HG03139 (cell line): ENCODE data around the gene HIGD1A.

Source experiments
- ATAC-seq: cut with Tn5 transposase; IDR thresholded peaks from one replicate; pipeline ENCODE4 v1.9.1; 2021; ENCODE audit not compliant: unreplicated experiment

Gene HIGD1A

DNA sequence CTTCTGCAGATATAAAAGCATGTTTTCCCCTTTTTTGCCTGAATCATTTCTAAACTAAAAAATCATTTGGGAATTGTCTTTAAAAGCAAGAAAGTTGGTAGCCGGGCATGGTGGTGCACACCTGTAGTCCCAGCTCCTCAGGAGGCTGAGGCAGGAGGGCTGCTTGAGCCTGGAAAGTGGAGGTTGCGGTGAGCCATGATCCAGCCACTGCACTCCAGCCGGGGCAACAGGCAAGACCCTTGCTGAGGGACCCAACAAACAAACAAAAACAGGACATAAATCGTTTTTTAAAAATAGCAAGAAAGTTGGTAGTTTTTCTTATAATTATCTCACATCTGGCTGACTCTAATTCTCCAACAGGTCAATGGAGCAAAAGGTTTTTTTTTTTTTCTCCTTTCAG is 2.5 kb downstream of the HIGD1A start:
- no peak for ATAC-seq

DNA sequence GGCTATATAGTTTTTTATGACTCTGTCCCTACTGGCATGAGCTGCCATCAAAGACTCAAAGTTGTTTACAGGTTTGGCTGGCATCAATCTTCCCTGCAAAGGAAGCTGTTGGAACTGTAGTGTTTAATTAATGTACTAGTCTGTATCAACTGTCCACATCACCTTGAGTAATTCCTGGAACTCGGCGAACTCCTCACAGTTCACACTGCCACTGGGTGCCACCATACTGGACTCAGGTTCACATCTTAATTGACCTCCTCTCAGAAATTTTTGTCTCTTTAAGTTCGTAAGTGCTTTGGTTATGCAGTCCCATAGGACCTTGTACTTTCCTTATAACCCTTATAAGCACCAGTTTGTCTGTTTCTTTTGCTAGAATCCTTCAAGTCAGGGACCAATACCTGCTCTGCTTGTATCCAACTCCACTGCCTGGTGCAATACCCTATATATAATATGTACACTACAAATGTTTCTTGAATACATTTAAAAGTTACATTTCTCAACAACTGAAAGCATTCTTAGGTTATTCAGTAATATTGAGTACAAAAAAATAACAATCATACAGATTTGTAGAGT is 3.2 kb downstream of the HIGD1A start:
- ATAC-seq, result no peak

DNA sequence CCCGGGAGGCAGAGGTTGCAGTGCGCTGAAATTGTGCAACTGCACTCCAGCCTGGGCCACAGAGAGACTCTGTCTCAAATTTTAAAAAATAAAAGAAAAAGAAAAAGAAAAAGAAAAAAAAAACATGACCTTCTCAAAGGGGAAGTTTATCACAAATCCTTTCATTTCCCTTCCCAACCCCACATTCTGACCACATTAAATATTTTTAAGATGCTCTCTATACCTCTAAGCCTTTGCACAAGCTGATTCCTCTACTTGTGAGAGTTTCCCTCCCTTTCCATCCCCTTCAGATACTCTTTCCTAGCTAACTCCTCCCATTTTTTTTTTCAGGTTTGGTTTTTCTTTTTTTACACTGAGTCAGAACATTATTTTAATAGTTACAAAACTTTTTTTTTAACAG is 4.0 kb downstream of the HIGD1A start:
- ATAC-seq, result no peak

DNA sequence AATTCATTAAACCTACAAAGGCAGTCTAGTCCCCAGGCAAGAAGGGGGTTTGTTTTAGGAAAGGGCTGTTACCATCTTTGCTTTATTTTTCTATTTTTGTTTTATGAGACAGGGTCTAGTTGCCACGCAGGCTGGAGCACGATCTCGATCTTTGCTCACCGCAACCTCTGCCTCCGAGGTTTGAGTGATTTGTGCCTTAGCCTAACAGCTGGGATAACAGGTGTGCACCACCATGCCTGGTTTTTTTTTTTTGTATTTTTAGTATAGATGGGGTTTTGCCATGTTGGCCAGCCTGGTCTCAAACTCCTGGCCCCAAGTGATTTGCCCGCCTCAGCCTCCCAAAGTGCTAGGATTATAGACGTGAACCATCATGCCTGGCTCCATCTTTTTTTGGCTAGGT is 4.9 kb downstream of the HIGD1A start:
- ATAC-seq, result no peak

DNA sequence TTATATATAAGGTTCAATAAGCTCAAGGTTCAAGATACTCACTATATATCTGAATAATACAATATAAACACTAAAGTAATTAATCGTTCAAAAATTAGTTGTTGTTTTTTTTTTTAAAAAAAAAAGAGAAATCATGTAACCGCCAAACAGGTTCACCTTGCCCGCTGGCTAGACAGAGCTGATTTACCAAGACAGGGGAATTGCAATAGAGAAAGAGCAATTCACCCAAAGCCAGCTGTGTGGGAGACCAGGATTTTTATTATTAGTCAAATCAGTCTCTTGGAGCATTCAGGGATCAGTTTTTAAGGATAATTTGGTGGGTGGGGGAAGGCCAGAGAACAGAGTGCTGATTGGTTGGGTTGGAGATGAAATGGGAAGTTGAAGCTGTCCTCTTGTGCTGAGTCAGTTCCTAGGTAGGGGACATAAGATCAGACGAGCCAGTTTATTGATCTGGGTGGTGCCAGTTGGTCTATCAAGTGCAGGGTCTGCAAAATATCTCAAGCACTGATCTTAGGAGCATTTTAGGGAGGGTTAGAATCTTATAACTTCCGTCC is 7.9 kb downstream of the HIGD1A start:
- ATAC-seq, result no peak

DNA sequence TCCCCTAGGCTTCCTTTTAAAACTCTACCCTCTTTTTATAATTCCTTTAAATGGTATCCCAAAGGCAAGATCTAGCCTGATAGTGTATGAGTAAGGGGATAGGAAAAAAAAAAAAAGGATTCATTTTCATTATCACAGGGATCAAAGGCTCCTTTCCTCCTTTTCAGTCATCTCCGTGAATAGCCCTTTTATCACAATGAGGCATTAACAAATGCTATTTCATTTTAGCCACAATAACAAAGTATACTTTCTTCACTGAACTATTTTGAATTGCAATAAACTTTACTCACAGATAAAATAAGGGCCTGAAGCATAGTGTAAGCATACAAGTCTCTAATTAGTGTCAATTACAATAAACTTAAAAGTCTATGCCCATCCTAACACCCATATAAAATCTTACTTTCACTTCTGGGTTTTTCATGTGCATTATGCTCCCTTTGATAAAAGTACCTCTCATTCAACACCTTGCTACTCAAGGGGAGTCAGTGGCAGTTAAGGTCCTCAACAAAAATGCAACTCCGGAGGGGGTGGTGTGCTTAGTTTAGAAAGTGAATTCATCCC is 8.6 kb downstream of the HIGD1A start:
- ATAC-seq, result no peak

DNA sequence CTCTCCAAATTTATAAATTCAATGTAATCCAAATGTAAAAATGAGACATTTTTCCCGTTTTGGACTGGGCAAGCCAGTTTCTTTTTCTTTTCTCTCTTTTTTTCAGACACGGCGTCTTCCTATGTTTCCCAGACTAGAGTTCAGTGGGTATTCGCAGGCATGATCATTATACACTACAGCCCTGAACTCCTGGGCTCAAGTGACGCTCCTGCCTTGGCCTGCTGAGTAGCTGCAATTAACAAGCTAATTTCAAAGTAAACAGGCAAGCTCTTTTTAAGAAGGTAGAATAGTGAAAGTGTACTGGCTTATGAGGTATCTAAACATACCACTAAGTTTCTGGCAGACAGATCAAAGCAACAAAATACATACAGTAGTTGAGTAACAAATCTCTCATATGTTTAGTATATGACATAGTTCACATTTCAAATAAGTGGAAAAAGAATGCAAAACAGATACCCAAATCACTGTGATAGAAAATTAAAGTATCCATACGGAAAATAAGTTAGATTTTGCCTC is 13.5 kb downstream of the HIGD1A start:
- ATAC-seq, result no peak

DNA sequence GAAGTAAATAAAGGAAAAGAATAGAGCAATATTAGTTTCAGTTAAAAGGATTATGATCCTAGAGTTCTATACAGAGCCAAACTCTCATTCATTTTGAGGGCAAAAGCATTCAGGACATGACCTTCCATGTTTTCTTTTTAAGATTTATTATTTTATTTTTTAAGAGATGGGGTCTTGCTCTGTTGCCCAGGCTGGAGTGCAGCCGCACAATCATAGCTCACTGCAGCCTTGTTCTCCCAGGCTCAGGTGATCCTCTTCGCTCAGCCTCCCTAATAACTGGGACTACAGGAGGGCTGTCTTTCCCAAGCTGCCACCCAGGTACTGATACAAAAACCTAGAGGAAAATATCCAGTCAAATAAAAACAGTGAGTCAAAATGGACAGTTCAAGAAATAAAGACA is 17.7 kb downstream of the HIGD1A start:
- no peak for ATAC-seq

DNA sequence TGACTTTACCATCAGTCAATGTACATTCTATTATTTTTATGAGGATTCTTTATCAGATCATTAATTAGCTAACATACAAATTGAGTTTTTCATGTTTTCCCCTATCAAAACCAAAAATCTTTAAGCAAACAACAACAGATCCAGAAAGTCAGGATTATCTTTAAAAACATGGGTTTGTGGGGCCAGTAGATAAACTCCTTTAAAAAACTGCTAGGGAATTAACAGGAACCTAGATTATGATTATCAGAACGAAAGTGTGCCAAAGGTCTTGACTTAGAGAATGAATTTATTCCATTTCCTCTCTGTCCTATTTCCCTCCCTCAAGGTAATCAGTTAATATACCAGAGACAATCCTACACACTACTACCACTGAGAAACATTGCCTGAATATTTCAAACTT is 18.1 kb downstream of the HIGD1A start:
- no peak for ATAC-seq

DNA sequence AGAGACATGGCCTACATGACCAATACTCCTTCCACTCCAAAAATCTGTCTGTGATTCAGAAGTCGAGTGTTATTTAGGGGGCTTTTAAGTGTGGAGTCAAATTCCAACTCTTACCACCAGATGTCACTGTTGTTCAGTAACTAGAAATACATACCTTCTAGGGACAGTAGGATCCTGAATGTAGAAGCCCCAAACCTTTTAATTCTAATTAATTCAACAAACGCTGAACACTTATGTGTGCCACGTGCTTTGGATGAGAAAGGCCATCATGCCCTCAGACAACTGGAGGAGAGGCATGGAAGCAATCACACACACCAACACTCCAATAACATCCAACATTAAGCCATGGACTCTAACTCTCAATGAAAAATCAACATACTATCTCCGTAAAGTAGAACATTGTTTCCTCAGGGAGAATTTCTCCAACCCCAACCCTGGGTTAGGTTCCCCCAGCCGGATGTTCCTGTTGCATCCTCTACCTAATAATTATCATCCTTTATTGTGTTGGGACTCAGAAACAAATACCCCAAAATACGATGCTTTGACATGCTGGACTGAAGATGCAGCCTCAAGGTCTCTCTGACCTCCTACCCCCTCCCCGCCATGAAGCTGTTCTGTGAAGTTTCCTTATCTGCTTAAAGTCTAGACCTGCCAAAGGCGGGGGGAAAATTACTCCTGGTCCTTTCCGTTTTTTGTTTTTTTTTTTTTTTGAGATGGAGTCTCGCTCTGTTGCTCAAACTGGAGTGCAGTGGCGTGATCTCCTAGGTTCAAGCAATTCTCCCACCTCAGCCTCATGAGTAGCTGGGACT is 23.2 kb downstream of the HIGD1A start:
- ATAC-seq, result no peak

DNA sequence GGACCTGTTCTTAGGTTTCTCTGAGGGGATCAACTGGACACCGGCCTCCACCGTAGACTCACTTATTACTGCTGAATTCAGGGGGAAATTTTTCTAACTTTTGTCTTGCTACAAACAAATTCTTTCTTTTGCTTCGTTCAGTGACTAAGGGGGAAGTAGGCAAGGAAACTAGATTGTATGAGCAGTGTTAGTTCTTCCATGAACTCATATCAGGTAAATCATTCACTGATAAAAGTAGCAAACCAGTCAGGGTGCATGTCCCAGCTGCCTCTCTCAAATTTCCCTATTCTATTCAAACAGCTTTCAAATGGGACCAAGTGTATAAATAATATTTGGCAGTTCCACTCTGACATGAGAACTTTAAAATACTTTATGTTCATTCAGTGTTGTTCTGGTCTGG is 23.9 kb downstream of the HIGD1A start:
- ATAC-seq, result no peak

DNA sequence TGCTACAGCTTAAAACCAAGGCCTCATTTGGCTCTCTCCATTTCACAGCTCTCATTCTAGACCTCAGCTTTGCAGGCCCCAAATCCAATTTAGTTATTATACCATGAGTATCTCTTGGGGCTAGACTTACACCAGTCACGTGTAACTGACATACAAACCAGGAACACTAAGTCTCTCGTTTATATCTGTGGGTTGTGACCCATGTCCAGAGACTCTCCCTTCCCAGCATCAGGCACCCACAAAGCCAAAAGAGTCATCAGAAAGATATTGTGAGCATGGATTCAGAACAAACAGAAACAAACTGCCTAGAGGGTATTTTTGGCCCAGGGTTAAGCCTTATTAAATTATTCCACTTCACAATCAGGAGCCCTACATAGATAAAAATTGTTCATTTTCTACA is 25.6 kb downstream of the HIGD1A start:
- no peak for ATAC-seq

DNA sequence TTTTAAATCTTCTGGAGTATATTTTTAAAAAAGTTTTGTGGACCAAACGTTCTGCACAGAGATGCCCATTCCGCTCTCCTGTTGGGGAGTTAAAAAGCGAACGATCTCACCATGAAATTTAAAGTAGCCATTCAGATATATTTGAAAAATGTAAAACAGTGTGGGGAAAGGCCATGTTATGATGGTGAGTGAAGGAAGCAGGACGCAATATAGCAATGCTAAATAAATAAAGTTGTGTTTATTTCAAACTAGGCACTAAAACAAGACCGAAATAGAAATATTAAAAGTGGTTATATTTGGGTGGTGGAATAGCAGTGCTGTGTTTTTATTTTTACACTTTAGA is 30.9 kb downstream of the HIGD1A start:
- ATAC-seq, result peak; percentile 4

DNA sequence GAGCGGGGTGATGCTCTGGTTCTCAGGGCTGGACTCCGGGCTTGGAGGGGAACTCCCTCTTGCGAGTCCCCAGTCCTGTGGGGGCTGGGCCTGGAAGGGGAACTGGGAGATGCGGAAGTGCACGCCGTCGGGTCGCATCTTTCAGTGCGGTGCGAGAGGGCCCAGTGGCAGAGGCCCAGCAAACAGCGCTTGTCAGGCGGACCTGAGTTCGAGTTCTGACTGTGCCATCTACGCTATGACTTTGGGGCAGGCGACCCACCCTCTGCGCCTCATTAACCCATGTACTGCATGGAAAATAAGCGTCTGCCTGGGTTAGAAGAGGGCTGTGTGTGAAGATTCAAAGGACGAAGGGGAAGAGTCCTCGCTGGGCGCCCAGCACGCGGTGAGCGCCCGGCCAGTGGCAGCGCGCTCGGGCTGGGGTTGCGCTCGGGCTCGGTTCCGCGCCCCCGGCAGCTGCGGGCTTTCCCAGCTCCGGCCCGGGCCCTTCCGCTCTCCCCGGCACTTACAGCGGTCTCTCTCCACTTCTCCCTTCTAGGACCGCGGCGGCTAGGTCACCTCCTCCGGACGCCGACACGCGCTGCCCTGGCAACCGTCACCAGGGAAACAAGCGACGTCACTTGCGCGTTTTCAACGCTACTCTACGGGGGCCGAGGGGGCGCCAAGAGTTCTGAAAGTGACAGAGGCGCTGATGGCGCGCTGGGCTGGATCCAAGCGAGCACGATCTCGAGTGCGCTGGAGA is 31.5 kb downstream of the HIGD1A start, which contains the start of gene CCDC13:
Gene CCDC13 (minus strand): TSS at position 584 of the 739 bp plus-strand sequence. CDS start 14,908 bp downstream, outside the sequence.
- ATAC-seq, result peak; percentile 97

DNA sequence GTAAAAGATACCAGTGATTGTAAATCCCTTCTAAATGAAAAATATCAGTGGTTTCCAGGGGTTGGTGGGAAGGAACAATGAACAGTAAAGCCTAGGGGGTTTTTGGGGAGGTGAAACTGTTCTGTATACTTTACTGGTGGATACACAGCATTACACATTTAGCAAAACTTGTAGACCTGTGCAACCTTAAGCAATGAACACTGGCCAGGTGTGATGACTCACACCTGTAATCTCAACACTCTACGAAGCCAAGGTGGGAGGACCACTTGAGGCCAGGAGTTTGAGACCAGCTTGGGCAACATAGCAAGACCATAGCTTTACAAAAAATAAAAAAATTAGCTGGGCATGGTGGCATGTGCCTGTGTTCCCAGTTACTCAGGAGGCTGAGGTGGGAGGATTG is 33.0 kb downstream of the HIGD1A start:
- ATAC-seq, result no peak

DNA sequence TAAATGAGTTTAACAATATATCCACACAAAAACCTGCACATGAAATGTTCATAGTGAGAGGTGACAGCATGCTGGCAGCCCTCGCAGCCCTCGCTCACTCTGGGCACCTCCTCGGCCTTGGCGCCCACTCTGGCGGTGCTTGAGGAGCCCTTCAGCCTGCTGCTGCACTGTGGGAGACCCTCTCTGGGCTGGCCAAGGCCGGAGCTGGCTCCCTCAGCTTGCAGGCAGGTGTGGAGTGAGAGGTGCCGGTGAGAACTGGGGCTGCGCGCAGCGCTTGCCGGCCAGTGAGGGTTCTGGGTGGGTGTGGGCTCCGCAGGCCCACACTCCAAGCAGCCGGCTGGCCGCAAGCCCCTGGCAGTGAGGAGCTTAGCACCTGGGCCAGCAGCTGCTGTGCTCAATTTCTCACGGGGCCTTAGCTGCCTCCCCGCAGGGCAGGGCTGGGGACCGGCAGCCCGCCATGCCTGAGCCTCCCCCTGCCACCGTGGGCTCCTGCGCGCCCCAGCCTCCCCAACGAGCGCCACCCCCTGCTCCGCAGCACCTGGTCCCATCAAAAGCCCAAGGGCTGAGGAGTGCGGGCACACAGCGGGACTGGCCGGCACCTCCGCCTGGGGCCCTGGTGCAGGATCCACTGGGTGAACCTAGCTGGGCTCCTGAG is 34.7 kb downstream of the HIGD1A start:
- ATAC-seq, result no peak

DNA sequence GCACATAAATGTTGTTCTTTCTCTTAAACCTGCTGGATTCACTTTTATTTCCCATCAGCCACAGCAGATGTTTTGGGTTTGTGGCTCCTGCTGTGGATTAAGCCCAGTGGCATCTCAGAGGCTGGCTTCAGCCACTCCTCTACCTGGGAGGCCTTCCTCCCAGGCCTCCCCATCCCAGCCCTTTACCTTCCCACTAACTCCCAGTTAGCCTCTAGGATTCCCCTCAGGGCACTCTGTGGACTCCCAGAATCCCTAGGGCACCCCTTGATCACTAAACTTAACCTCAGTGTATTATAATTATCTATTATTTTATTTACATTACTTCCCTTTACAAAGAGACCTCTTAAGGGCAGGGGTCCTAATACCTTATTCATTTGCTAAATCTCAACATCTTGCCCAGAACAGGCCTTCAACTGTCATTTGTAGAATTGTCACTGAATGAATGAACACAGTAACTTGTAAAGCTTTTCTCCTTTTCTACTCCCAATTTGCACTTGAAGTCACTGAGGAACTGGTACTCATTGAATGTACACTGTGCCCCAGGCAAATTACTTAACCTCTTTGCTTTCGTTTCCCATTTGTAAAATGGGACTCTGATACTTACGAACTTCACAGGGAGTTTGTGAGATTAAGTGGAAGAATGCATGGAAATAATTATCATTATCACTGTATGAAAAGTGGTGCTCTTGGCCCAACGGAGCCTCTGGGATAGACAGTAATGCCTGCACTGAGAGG is 39.6 kb downstream of the HIGD1A start:
- no peak for ATAC-seq

DNA sequence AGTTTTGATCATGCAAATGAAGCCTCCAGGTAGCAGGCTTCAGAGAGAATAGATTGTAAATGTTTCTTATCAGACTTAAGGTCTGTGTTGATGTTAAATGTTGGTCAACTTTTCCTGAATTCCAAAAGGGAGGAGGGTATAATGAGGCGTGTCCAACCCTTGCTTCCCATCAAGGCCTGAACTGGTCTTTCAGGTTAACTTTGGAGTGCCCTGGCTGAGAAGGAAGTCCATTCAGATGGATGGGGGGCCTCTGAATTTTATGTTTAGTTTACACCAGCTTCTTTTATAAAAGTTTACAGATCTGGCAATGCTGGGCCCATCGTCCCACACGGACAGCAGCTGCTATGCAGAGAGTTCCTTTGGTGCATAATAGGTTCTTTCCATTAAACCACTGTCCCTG is 40.2 kb downstream of the HIGD1A start:
- ATAC-seq, result no peak

DNA sequence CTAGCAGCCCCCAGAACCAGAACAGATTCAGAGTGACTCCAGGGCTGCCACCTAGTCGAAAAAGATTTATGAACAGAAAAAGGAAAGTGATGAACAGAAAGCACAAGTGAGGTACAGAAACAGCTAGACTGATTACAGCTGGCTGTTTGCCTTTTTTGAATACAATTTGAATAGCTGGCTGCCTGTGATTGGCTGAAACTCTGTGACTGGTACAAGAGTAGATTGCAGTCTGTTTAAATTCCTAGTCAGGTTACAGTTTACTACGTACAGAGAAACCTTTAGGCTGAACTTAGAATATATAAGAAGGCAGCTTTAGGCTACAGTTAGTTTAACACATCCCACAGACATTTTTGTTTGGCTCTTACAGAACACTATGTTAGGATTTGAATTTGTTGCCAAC is 41.3 kb downstream of the HIGD1A start:
- no peak for ATAC-seq

DNA sequence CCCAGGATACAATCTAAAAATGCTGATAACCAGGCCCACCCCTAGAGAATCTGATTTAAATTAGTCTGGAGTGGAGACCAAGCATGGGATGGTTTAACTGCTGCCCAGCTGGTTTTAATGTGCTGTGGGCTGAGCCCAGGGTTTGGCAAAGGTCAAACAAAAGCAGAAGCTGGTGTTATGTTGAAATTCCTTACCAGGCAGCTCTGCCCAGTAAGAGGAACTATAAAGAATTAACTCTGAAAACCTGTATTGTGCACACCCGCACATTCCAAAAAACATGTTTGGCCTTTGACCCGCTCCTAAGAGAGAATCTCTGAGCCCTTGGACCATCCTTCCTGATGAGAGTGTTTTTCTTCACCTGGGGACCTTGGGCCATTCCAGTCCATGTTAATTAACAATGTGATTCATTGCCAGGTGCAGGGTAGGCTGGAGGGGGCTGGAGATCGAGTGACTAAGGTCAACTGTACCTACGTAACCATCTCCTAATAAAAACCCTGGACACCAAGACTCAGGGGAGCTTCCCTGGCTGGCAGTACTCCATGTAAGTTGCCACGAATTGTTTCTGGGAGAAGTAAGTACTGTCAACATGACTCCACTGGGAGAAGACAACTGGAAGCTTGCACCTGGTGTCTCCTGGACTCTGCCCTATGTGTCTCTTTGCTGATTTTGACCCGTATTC is 42.1 kb downstream of the HIGD1A start:
- no peak for ATAC-seq
